Activated CD4-positive, alpha-beta memory T cell treated with anti-CD3 and anti-CD28 coated beads for 36 hours (primary cell): Measurements from ENCODE around the gene PTPRE. TPM values are rescaled to one million over a fixed set of nuclear protein-coding genes. Genes with fewer than 3 reads are reported as not detected.

Experiments used
- CTCF ChIA-PET: fragments of 350-600 bp; sonication (Branson Sonifier 250); formaldehyde crosslinking; loops from one replicate; lab custom pipeline; 2021; ENCODE audit warnings: antibody characterized with exemption, inconsistent platforms; lab: Charles Lee
- POLR2A ChIA-PET: fragments of 350-600 bp; sonication (Branson Sonifier 250); formaldehyde crosslinking; loops from one replicate; lab custom pipeline; 2021; ENCODE audit warnings: antibody characterized with exemption; lab: Charles Lee
- DNase-seq: peaks from one replicate; pipeline ENCODE4 v3.0.0-alpha.2; 2020
- H3K27ac Mint-ChIP-seq: one replicate; pipeline ENCODE4 v1.8.0; 2021; ENCODE audit warnings: mixed read lengths
- H3K27me3 Mint-ChIP-seq: one replicate; pipeline ENCODE4 v1.8.0; 2021; ENCODE audit warnings: mixed read lengths
- H3K36me3 Mint-ChIP-seq: one replicate; pipeline ENCODE4 v1.8.0; 2021; ENCODE audit warnings: mixed read lengths
- H3K4me1 Mint-ChIP-seq: one replicate; pipeline ENCODE4 v1.8.0; 2021; ENCODE audit warnings: low read depth, mixed read lengths
- H3K4me3 Mint-ChIP-seq: one replicate; pipeline ENCODE4 v1.8.0; 2021; ENCODE audit warnings: mild to moderate bottlenecking, mixed read lengths
- H3K9me3 Mint-ChIP-seq: one replicate; pipeline ENCODE4 v1.8.0; 2021; ENCODE audit warnings: mixed read lengths
- intact Hi-C: fragments of 100-400 bp; cut with micrococcal nuclease; formaldehyde crosslinking; loops from one replicate; pipeline ENCODE4 v1.15.1; 2023
- total RNA-seq, 2 experiments: library from RNA; stranded (reverse); gene quantifications; one replicate each; pipeline ENCODE4 v1.2.3, GENCODE V29; 2021

Gene PTPRE
- total RNA-seq, 2 experiments from 2014 or later, result 29.4 to 34.0 TPM

- H3K27me3 Mint-ChIP-seq, result no peaks in the 10 kb centered on the region
Observed at GRCh38 chr10:128081222-128081621, 174.3 kb downstream of the PTPRE start.

GRCh38 chr10:128081720-128082119 lies 174.8 kb downstream of the PTPRE start:
- ChIA-PET CTCF (interaction anchor here (0.6 to 1.8 kb wide), 5 partner anchors 13 to 175 kb away, joined by 3 to 7 read pairs (median 4); partner anchors contain the start of gene PTPRE), POLR2A (interaction anchor here (0.9 kb wide), 1 partner anchor 41 kb away, joined by 3 read pairs; no protein-coding TSS in a partner anchor)
- H3K36me3 Mint-ChIP-seq, result peaks cover 27% of the 10 kb centered on the region
- no peaks in the 10 kb centered on the region for H3K9me3 Mint-ChIP-seq
- intact Hi-C loops, result no loop called here
- H3K27me3 Mint-ChIP-seq, result no peaks in the 10 kb centered on the region
- H3K4me3 Mint-ChIP-seq, result no peak overlapping the region
- no peaks in the 10 kb centered on the region for H3K4me1 Mint-ChIP-seq
- H3K27ac Mint-ChIP-seq, result no peak overlapping the region
- DNase-seq, result no peak

More at GRCh38 chr10:128081222-128081621, 174.3 kb downstream of the PTPRE start:
- no peaks in the 10 kb centered on the region for H3K9me3 Mint-ChIP-seq
- intact Hi-C loops, result no loop called here
- POLR2A ChIA-PET, result interaction anchor here (0.9 kb wide), 1 partner anchor 41 kb away, joined by 3 read pairs; no protein-coding TSS in a partner anchor
- DNase-seq, result no peak
- CTCF ChIA-PET, result interaction anchor here (0.6 to 1.8 kb wide), 5 partner anchors 12 to 175 kb away, joined by 3 to 7 read pairs (median 4); partner anchors contain the start of gene PTPRE
- no peaks in the 10 kb centered on the region for H3K4me1 Mint-ChIP-seq
- no peak overlapping the region for H3K27ac Mint-ChIP-seq
- H3K36me3 Mint-ChIP-seq, result peaks cover 29% of the 10 kb centered on the region
- H3K4me3 Mint-ChIP-seq, result no peak overlapping the region

- POLR2A ChIA-PET, result no interaction called here
- H3K27me3 Mint-ChIP-seq, result no peaks in the 10 kb centered on the region
- no peak for DNase-seq
- H3K4me3 Mint-ChIP-seq, result no peak overlapping the region
- intact Hi-C loops, result no loop called here
- H3K36me3 Mint-ChIP-seq, result peaks cover 24% of the 10 kb centered on the region
- CTCF ChIA-PET, result interaction anchor here (0.6 to 2.5 kb wide), 3 partner anchors 14 to 66 kb away, joined by 3 to 8 read pairs (median 4); no protein-coding TSS in a partner anchor
- peaks cover 6% of the 10 kb centered on the region for H3K4me1 Mint-ChIP-seq
- no peaks in the 10 kb centered on the region for H3K9me3 Mint-ChIP-seq
- H3K27ac Mint-ChIP-seq, result no peak overlapping the region
Observed at GRCh38 chr10:128083191-128083895, 176.4 kb downstream of the PTPRE start.

- DNase-seq, result no peak
- H3K4me3 Mint-ChIP-seq, result no peak overlapping the region
- no peaks in the 10 kb centered on the region for H3K9me3 Mint-ChIP-seq
- H3K27me3 Mint-ChIP-seq, result no peaks in the 10 kb centered on the region
- H3K4me1 Mint-ChIP-seq, result peaks cover 6% of the 10 kb centered on the region
- ChIA-PET POLR2A (no interaction called here), CTCF (interaction anchor here (2.5 kb wide), 1 partner anchor 15 kb away, joined by 8 read pairs; no protein-coding TSS in a partner anchor)
- peaks cover 20% of the 10 kb centered on the region for H3K36me3 Mint-ChIP-seq
- intact Hi-C loops, result no loop called here
- no peak overlapping the region for H3K27ac Mint-ChIP-seq
Observed at GRCh38 chr10:128084364-128084763, 177.5 kb downstream of the PTPRE start.

- POLR2A ChIA-PET, result no interaction called here
- no peak overlapping the region for H3K27ac Mint-ChIP-seq
- intact Hi-C loops, result loop anchor here (5.0 kb wide), 1 partner anchor 127 kb away; no protein-coding TSS in a partner anchor
- no peaks in the 10 kb centered on the region for H3K27me3 Mint-ChIP-seq
- CTCF ChIA-PET, result no interaction called here
- peaks cover 6% of the 10 kb centered on the region for H3K4me1 Mint-ChIP-seq
- no peak overlapping the region for H3K4me3 Mint-ChIP-seq
- H3K9me3 Mint-ChIP-seq, result no peaks in the 10 kb centered on the region
- DNase-seq, result no peak
- H3K36me3 Mint-ChIP-seq, result peaks cover 16% of the 10 kb centered on the region
Observed at GRCh38 chr10:128084991-128085390, 178.1 kb downstream of the PTPRE start.

- ChIA-PET POLR2A (no interaction called here), CTCF (interaction anchor here (0.6 to 1.2 kb wide), 4 partner anchors 37 to 179 kb away, joined by 3 to 4 read pairs (median 3); partner anchors contain the start of gene PTPRE)
- no peak for DNase-seq
- H3K9me3 Mint-ChIP-seq, result no peaks in the 10 kb centered on the region
- peaks cover 10% of the 10 kb centered on the region for H3K36me3 Mint-ChIP-seq
- H3K4me3 Mint-ChIP-seq, result no peak overlapping the region
- no peaks in the 10 kb centered on the region for H3K27me3 Mint-ChIP-seq
- peaks cover 6% of the 10 kb centered on the region for H3K4me1 Mint-ChIP-seq
- intact Hi-C loops, result loop anchor here (5.0 kb wide), 1 partner anchor 126 kb away; no protein-coding TSS in a partner anchor
- no peak overlapping the region for H3K27ac Mint-ChIP-seq
Observed at GRCh38 chr10:128086003-128086863, 179.3 kb downstream of the PTPRE start.

- no peak for DNase-seq
- Mint-ChIP-seq H3K9me3 (no peaks in the 10 kb centered on the region), H3K4me1 (peaks cover 6% of the 10 kb centered on the region), H3K27me3 (no peaks in the 10 kb centered on the region), H3K36me3 (peaks cover 10% of the 10 kb centered on the region), H3K4me3 (no peak overlapping the region), H3K27ac (no peak overlapping the region)
- intact Hi-C loops, result loop anchor here (5.0 kb wide), 1 partner anchor 125 kb away; no protein-coding TSS in a partner anchor
- ChIA-PET POLR2A (no interaction called here), CTCF (no interaction called here)
Observed at GRCh38 chr10:128087146-128087883, 180.4 kb downstream of the PTPRE start.

GRCh38 chr10:128087884-128088709 lies 181.2 kb downstream of the PTPRE start:
- POLR2A ChIA-PET, result no interaction called here
- Mint-ChIP-seq H3K27ac (no peak overlapping the region), H3K4me1 (peaks cover 6% of the 10 kb centered on the region), H3K27me3 (no peaks in the 10 kb centered on the region), H3K36me3 (peaks cover 9% of the 10 kb centered on the region), H3K9me3 (no peaks in the 10 kb centered on the region), H3K4me3 (no peak overlapping the region)
- DNase-seq, result no peak
- CTCF ChIA-PET, result no interaction called here
- intact Hi-C loops, result loop anchor here (5.0 kb wide), 1 partner anchor 124 kb away; no protein-coding TSS in a partner anchor

- POLR2A ChIA-PET, result no interaction called here
- H3K4me1 Mint-ChIP-seq, result peaks cover 24% of the 10 kb centered on the region
- peaks cover 8% of the 10 kb centered on the region for H3K36me3 Mint-ChIP-seq
- intact Hi-C loops, result no loop called here
- no peak overlapping the region for H3K4me3 Mint-ChIP-seq
- no peak for DNase-seq
- H3K9me3 Mint-ChIP-seq, result no peaks in the 10 kb centered on the region
- H3K27ac Mint-ChIP-seq, result no peak overlapping the region
- CTCF ChIA-PET, result no interaction called here
- H3K27me3 Mint-ChIP-seq, result no peaks in the 10 kb centered on the region
Observed at GRCh38 chr10:128091636-128092210, 184.8 kb downstream of the PTPRE start.

GRCh38 chr10:128092454-128092853 lies 185.6 kb downstream of the PTPRE start:
- Mint-ChIP-seq H3K27me3 (no peaks in the 10 kb centered on the region), H3K36me3 (peaks cover 12% of the 10 kb centered on the region), H3K4me1 (peaks cover 27% of the 10 kb centered on the region), H3K27ac (no peak overlapping the region), H3K4me3 (no peak overlapping the region), H3K9me3 (no peaks in the 10 kb centered on the region)
- ChIA-PET CTCF (no interaction called here), POLR2A (no interaction called here)
- intact Hi-C loops, result no loop called here
- no peak for DNase-seq
